Aorta (tissue), 5 donors: ENCODE data around the gene SFI1. TPM values are rescaled to one million over a fixed set of nuclear protein-coding genes. Genes with fewer than 3 reads are reported as not detected.
"Not testable (repeated sequence)": the region's sequence is repeated elsewhere in the genome, so short reads cannot be mapped to it uniquely, and the experiment has no call there.

Source experiments
- ATAC-seq: fragments of 200-7000 bp; cut with Tn5 transposase; one replicate; pipeline ENCODE4 v1.9.1; 2022; ENCODE audit warnings: moderate library complexity; ENCODE audit not compliant: low FRiP score
- DNase-seq, 2 donors: peaks; one replicate each; pipeline ENCODE4 v3.0.0-alpha.2; 2020
- H3K27ac ChIP-seq, 2 donors: one replicate each; pipeline ENCODE4 v1.5.1; 2013; ENCODE audit warnings: low read length in 2 of 2, mild to moderate bottlenecking in 2 of 2, moderate library complexity in 2 of 2, control low read depth in 1 of 2, inconsistent platforms in 1 of 2, low read depth in 1 of 2
- H3K27me3 ChIP-seq, 2 donors: one replicate each; pipeline ENCODE4 v1.6.1; 2013; ENCODE audit warnings: control low read depth in 1 of 2, low read length in 1 of 2, mild to moderate bottlenecking in 1 of 2, moderate library complexity in 1 of 2; ENCODE audit not compliant: insufficient read depth in 2 of 2, control insufficient read depth in 1 of 2
- H3K36me3 ChIP-seq, 2 donors: one replicate each; pipeline ENCODE4 v1.6.1; 2013; ENCODE audit warnings: control low read depth in 1 of 2, low read length in 1 of 2, mild to moderate bottlenecking in 1 of 2; ENCODE audit not compliant: insufficient read depth in 2 of 2, control insufficient read depth in 1 of 2
- H3K4me1 ChIP-seq, 2 donors: one replicate each; pipeline ENCODE4 v1.6.1; 2013; ENCODE audit warnings: low read length in 2 of 2, control low read depth in 1 of 2, mild to moderate bottlenecking in 1 of 2, moderate library complexity in 1 of 2; ENCODE audit not compliant: insufficient read depth in 2 of 2, control insufficient read depth in 1 of 2
- H3K4me3 ChIP-seq, 2 donors: one replicate each; pipeline ENCODE4 v1.5.1; 2013; ENCODE audit warnings: low read length in 2 of 2, control low read depth in 1 of 2, mild to moderate bottlenecking in 1 of 2
- H3K9me3 ChIP-seq: one replicate; pipeline ENCODE4 v1.6.1; 2013; ENCODE audit warnings: mild to moderate bottlenecking, low read length; ENCODE audit not compliant: control insufficient read depth
- WGBS, 2 donors: extraction: QIAGEN DNeasy Blood & Tissue Kit; methylation state at CpG; one replicate each; pipeline ENCODE4 v1.1.7; 2013; 5-methylcytosine and 5-hydroxymethylcytosine counted together
- intact Hi-C, 2 donors: fragments of 100-400 bp; cut with DNase I; formaldehyde crosslinking; loops; one replicate each; pipeline versions ENCODE4 v1.14.2 to v1.15.0; 2022
- polyA plus RNA-seq, 2 donors: library from polyadenylated mRNA; stranded (reverse); fragments of 200-250 nt; gene quantifications; one replicate each; pipeline ENCODE4 v1.2.3, GENCODE V29; 2013
- total RNA-seq, 2 donors: library from RNA; stranded (reverse); fragmentation: NEBNext Ultra II Directional; extraction: Animal tissue kit (Norgen Biotek cat#: 25700); gene quantifications; one replicate each; pipeline ENCODE4 v1.2.1, GENCODE V29; 2021
- donor health status: healthy with polysubstance abuse.
- donor health status: Bipolar disorder and iron deficiency.
- donor health status: DM: no; HTN: no; CAD: no.
- donor health status: DM: no; HTN: no; CAD: no.
- donor health status: DM: yes; HTN: yes; CAD: no.

The SFI1 gene
- total and polyA plus RNA-seq, 4 donors, result 17.5 to 116 (median 38.0) TPM

GRCh38 chr22:31530823-31531195 is 34.5 kb downstream of the SFI1 start:
- H3K27me3 ChIP-seq, result no peaks in the 10 kb centered on the region
- ATAC-seq, result no peak
- H3K27ac ChIP-seq, result no peak overlapping the region
- H3K9me3 ChIP-seq, result no peaks in the 10 kb centered on the region
- intact Hi-C loops, result no loop called here
- no peak for DNase-seq
- H3K4me3 ChIP-seq, result no peak overlapping the region
- 9 to 11% methylated on average over 3 of the region's 3 CpGs for WGBS, 2 donors
- no peaks in the 10 kb centered on the region for H3K36me3 ChIP-seq
- peaks cover 0 to 3% of the 10 kb centered on the region in 2 donors for H3K4me1 ChIP-seq

- H3K9me3 ChIP-seq, result no peaks in the 10 kb centered on the region
- 31 to 54% methylated on average over 1 of the region's 1 CpG for WGBS, 2 donors
- intact Hi-C loops, result loop anchor here in 1 of 2 donors (2.0 kb wide), 1 partner anchor 27 kb away; no protein-coding TSS in a partner anchor
These were observed 35.7 kb downstream of the SFI1 start for GRCh38 chr22:31532060-31532459.

GRCh38 chr22:31533374-31533773 is 37.0 kb downstream of the SFI1 start:
- Histone ChIP-seq H3K27me3 (no peaks in the 10 kb centered on the region), H3K27ac (no peak overlapping the region), H3K9me3 (no peaks in the 10 kb centered on the region), H3K36me3 (no peaks in the 10 kb centered on the region), H3K4me3 (no peak overlapping the region), H3K4me1 (peaks cover 0 to 3% of the 10 kb centered on the region in 2 donors)
- DNase-seq (no peak), ATAC-seq (no peak)
- WGBS, 2 donors, result 79 to 84% methylated on average over 5 of the region's 5 CpGs
- intact Hi-C loops, result loop anchor here in 1 of 2 donors (2.0 kb wide), 1 partner anchor 29 kb away; no protein-coding TSS in a partner anchor

More at GRCh38 chr22:31532060-31532459, 35.7 kb downstream of the SFI1 start:
- no peak overlapping the region for H3K4me3 ChIP-seq
- H3K27me3 ChIP-seq, result no peaks in the 10 kb centered on the region
- DNase-seq, result no peak
- ATAC-seq, result no peak
- no peak overlapping the region for H3K27ac ChIP-seq
- H3K4me1 ChIP-seq, result peaks cover 0 to 3% of the 10 kb centered on the region in 2 donors
- no peaks in the 10 kb centered on the region for H3K36me3 ChIP-seq

GRCh38 chr22:31537019-31537535 is 40.7 kb downstream of the SFI1 start:
- ATAC-seq (no peak), DNase-seq (no peak)
- Histone ChIP-seq H3K4me3 (no peak overlapping the region), H3K36me3 (peaks cover 0 to 3% of the 10 kb centered on the region in 2 donors), H3K27me3 (no peaks in the 10 kb centered on the region), H3K9me3 (no peaks in the 10 kb centered on the region), H3K27ac (no peak overlapping the region), H3K4me1 (no peaks in the 10 kb centered on the region)
- 83 to 87% methylated on average over 8 of the region's 8 CpGs for WGBS, 2 donors
- intact Hi-C loops, result no loop called here

GRCh38 chr22:31538815-31539214 is 42.5 kb downstream of the SFI1 start:
- DNase-seq, result no peak
- no peaks in the 10 kb centered on the region for H3K9me3 ChIP-seq
- intact Hi-C loops, result no loop called here
- H3K27ac ChIP-seq, result no peak overlapping the region
- H3K36me3 ChIP-seq, result peaks cover 0 to 3% of the 10 kb centered on the region in 2 donors
- H3K4me3 ChIP-seq, result no peak overlapping the region
- H3K4me1 ChIP-seq, result no peaks in the 10 kb centered on the region
- H3K27me3 ChIP-seq, result no peaks in the 10 kb centered on the region
- no peak for ATAC-seq
- 87 to 89% methylated on average over 5 of the region's 5 CpGs for WGBS, 2 donors

GRCh38 chr22:31540166-31540565 is 43.8 kb downstream of the SFI1 start:
- WGBS, 2 donors, result 94 to 95% methylated on average over 4 of the region's 4 CpGs
- H3K27me3 ChIP-seq, intact Hi-C loops: not testable (repeated sequence)

GRCh38 chr22:31540966-31541365 is 44.6 kb downstream of the SFI1 start:
- Histone ChIP-seq H3K4me3 (no peak overlapping the region), H3K9me3 (no peaks in the 10 kb centered on the region), H3K27me3 (no peaks in the 10 kb centered on the region), H3K4me1 (no peaks in the 10 kb centered on the region), H3K36me3 (peaks cover 0 to 3% of the 10 kb centered on the region in 2 donors), H3K27ac (no peak overlapping the region)
- WGBS, 2 donors, result 97 to 98% methylated on average over 5 of the region's 5 CpGs
- intact Hi-C loops, result no loop called here
- ATAC-seq, result no peak
- no peak for DNase-seq

More at GRCh38 chr22:31540166-31540565, 43.8 kb downstream of the SFI1 start:
- H3K4me1 ChIP-seq, H3K9me3 ChIP-seq, H3K36me3 ChIP-seq, DNase-seq, ATAC-seq, H3K4me3 ChIP-seq, H3K27ac ChIP-seq: not testable (repeated sequence)

- no peaks in the 10 kb centered on the region for H3K27me3 ChIP-seq
- DNase-seq, result no peak
- ATAC-seq, result no peak
- H3K9me3 ChIP-seq, result no peaks in the 10 kb centered on the region
- H3K27ac ChIP-seq, result no peak overlapping the region
- intact Hi-C loops, result no loop called here
- H3K4me3 ChIP-seq, result no peak overlapping the region
- H3K4me1 ChIP-seq, result no peaks in the 10 kb centered on the region
- no peaks in the 10 kb centered on the region for H3K36me3 ChIP-seq
- WGBS, 2 donors, result 94 to 95% methylated on average over 15 of the region's 15 CpGs
These were observed 48.4 kb downstream of the SFI1 start for GRCh38 chr22:31544481-31545480.
